T47D (cell line): ENCODE results near the gene PPM1H.

Experiments
- DNase-seq, 2 experiments: peaks; one replicate each; pipeline versions ENCODE4 v3.0.0 to v3.0.0-alpha.2; 2011 to 2012; ENCODE audit warnings: low read depth in 1 of 2, low spot score in 1 of 2
- JUND ChIP-seq: IDR thresholded peaks from 2 replicates; pipeline ENCODE4 v1.6.1; 2012; ENCODE audit warnings: low read depth
- in situ Hi-C: cut with HindIII; loops from 2 replicates; pipeline ENCODE4 v1.10.0; 2016; ENCODE audit warnings: low sequenced_read_pairs, low pct_unique_long_range_greater_than_20kb

Gene PPM1H

GRCh38 chr12:62606654-62607053 is 328.3 kb downstream of the PPM1H start:
- no peak for DNase-seq
- in situ Hi-C loops = no loop called here
- TF ChIP-seq JUND = no peak

DNA sequence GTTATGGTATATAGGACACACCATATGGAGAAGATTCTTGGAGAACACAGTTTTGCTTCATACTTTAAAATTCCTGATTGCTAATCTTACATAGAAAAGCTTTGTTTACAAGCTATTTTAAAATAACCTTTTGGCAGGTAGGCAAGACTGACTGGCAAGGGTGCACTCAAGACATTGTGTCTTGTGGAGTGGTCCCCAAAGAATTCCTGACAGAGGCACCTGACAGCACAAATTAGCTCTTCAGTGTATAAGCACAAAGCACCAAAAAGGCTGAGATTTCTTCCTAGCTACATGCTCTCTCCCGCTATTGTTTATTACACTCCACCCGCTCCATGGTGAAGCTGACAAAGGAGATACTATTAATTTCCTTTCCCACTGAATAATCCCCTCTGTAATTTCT is 329.0 kb downstream of the PPM1H start:
- in situ Hi-C loops = no loop called here
- TF ChIP-seq JUND = no peak
- DNase-seq = no peak

DNA sequence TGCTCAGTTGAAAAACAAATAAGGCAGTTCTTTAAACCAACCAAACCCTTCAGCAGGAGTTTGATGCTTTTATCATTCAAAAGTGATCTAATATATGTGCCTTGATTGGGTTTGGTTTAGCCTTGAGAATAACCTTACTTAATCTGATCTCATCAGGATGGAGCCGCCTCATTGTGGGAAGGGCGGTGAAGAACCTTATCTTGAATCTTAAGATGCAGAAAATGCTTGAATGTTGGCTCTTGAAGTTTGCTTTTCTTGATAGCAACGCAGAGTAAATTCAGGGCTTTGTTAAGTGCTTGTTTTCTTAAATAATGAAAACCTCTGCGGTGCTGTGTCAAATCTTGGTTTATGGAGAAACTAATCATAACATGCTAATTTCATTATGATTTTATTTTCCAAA is 330.1 kb downstream of the PPM1H start:
- DNase-seq = no peak
- in situ Hi-C loops = no loop called here
- TF ChIP-seq JUND = no peak

GRCh38 chr12:62604373-62604772 is 330.6 kb downstream of the PPM1H start:
- in situ Hi-C loops = no loop called here
- no peak for TF ChIP-seq JUND
- no peak for DNase-seq

GRCh38 chr12:62603811-62604098 is 331.2 kb downstream of the PPM1H start:
- no peak for DNase-seq
- in situ Hi-C loops = no loop called here
- no peak for TF ChIP-seq JUND

DNA sequence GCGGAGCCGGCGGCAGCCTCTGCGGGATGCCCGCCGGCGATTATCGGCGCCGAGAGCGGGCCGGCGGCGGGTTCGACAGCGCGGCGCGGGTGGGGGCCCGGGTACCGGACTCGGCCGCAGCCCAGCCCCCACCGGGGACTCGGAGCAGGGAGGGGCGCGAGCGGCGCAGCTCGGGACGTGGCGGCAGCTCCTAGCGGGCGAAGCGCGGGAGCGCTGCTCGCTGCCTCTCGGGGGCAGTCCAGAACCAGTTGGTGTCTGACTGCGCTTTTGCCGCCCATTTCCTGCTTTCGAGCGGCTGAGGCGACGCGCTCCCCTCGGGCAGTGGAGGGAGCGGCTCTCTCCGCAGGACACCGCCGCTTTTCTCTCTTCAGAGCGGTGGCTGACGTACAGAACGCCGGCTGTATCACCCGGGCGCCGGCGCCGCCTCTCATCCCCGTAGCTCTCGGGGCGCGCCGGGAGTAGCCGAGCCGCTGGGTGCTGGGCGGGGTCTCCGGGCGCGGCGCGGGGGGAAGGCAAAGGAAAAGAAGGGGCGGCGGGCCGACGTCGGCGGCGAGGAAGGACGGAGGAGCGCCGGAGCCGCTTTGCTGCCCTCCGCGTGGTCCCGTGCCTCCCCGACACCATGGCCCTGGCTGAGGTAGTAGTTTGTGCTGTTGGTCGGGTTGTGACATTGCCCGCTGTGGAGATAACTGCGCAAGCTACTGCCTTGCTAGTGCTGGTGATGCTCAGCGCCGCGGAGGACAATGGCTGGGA is 331.7 kb downstream of the PPM1H start:
- in situ Hi-C loops = no loop called here
- DNase-seq = peak; percentile 86 to 94
- TF ChIP-seq JUND = no peak

GRCh38 chr12:62602255-62603060 is 332.5 kb downstream of the PPM1H start:
- in situ Hi-C loops = no loop called here
- DNase-seq = peak; percentile 76 to 95
- 0 out of 2 replicates have a peak, but pooled peaks have one; percentile 37 for TF ChIP-seq JUND

GRCh38 chr12:62601765-62602164 is 333.2 kb downstream of the PPM1H start:
- no peak for TF ChIP-seq JUND
- in situ Hi-C loops = no loop called here
- DNase-seq = no peak

DNA sequence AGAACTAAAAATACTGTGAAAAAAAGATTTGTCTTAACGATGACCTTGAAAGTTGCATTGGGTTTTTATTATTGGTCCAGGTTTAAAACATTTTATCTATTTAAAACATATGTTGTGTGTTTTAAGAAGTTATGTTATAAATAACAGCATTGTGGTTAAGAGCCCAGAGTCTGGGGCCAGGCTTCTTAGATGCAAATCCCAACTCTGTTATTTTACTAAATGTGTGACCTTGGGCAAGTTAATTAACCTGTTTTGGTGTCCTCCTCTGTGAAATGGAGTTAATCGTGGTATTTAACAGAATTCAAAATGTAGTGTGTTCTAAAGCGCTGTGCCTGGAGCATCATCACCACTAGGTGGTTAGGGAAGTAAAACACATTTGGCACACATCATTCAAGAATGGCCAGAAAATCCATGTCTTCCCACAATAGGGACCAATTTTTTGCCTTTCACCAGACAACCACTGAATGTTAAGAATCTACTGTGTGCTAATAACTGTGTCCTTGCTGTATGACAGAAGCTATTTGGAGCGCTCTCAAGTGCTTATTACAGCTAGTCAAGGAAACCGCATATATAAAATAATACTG is 335.0 kb downstream of the PPM1H start:
- TF ChIP-seq JUND = no peak
- in situ Hi-C loops = no loop called here
- peak in 1 of 2 experiments; percentile 36 for DNase-seq

DNA sequence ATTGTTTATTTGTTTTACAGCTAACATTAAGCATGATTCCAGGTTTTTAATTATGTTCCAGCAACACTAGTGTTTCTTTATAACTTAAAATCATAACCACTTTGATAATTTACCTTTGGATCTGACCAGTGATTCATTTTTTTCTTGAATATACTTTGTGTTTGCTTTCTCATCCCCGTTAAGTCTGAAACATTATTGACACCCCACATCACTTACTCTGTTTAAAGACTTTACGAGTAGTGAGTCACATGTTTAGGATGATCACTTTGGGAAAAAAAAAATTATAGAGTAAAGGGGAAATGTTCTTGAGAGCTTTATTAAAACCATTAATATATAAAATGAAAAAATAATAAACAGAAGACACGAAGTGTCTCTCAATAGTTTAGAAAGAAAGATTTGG is 336.1 kb downstream of the PPM1H start:
- DNase-seq = no peak
- no peak for TF ChIP-seq JUND
- in situ Hi-C loops = no loop called here

GRCh38 chr12:62597253-62597652 is 337.7 kb downstream of the PPM1H start:
- no peak for DNase-seq
- TF ChIP-seq JUND = no peak
- in situ Hi-C loops = no loop called here
